Activated CD4-positive, alpha-beta T cell treated with anti-CD3 and anti-CD28 coated beads for 36 hours (primary cell): ENCODE measurements around the gene CFAP65. TPM values are rescaled to one million over a fixed set of nuclear protein-coding genes. Genes with fewer than 3 reads are reported as not detected.
A peak's percentile ranks its signal among the peaks of the same experiment; 100 is the strongest.

Source experiments
- ATAC-seq: fragments of 200-7000 bp; cut with Tn5 transposase; one replicate; pipeline ENCODE4 v1.10.0; 2021; ENCODE audit warnings: mild to moderate bottlenecking, moderate library complexity
- CTCF ChIA-PET: fragments of 350-600 bp; sonication (Branson Sonifier 250); formaldehyde crosslinking; loops from one replicate; lab custom pipeline; 2021; ENCODE audit warnings: antibody characterized with exemption; lab: Charles Lee
- POLR2A ChIA-PET: fragments of 350-600 bp; sonication (Branson Sonifier 250); formaldehyde crosslinking; loops from one replicate; lab custom pipeline; 2021; ENCODE audit warnings: antibody characterized with exemption, inconsistent platforms; lab: Charles Lee
- DNase-seq: peaks from one replicate; pipeline ENCODE4 v3.0.0-alpha.2; 2020
- H3K27ac Mint-ChIP-seq: one replicate; pipeline ENCODE4 v1.8.0; 2021; ENCODE audit warnings: mixed read lengths
- H3K27me3 Mint-ChIP-seq: one replicate; pipeline ENCODE4 v1.8.0; 2021; ENCODE audit warnings: mixed read lengths
- H3K36me3 Mint-ChIP-seq: one replicate; pipeline ENCODE4 v1.8.0; 2021; ENCODE audit warnings: low read depth, mixed read lengths
- H3K4me1 Mint-ChIP-seq: one replicate; pipeline ENCODE4 v1.8.0; 2021; ENCODE audit warnings: mixed read lengths
- H3K4me3 Mint-ChIP-seq: one replicate; pipeline ENCODE4 v1.8.0; 2021; ENCODE audit warnings: mild to moderate bottlenecking, moderate library complexity, mixed read lengths
- H3K9me3 Mint-ChIP-seq: one replicate; pipeline ENCODE4 v1.8.0; 2021; ENCODE audit warnings: low read depth, mixed read lengths
- intact Hi-C, 2 experiments: fragments of 100-400 bp; cut with DNase I in 1 of 2; cut with micrococcal nuclease in 1 of 2; formaldehyde crosslinking; loops; one replicate each; pipeline versions ENCODE4 v1.14.2 to v1.15.1; 2022 to 2024; cut with DNase I, micrococcal nuclease
- total RNA-seq, 2 experiments: library from RNA; stranded (reverse); gene quantifications; one replicate each; pipeline ENCODE4 v1.2.3, GENCODE V29; 2021

Gene CFAP65
- total RNA-seq, 2 experiments from 2014 or later = not detected

DNA sequence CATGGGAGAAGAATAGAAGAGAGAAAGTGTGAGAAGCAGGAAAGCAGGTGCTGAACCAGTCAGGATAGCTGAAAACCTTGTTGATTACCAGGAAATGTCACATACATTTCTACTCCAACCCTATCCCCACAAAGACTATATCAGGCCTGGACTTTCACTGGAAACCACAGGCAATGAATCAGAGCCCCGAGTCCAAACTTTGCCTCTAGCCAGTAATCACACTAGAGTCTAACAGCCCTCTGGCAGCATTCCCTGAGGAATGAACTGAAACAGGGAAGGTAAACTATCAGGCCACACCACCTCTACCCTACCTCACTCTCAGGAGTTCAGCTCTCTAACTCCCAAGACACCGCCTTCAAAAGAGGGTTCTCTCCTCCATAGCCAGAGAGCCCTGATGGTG, 38.1 kb upstream of the CFAP65 start:
- no peak for ATAC-seq
- Mint-ChIP-seq H3K27ac (no peak overlapping the region), H3K27me3 (no peaks in the 10 kb centered on the region), H3K4me3 (no peak overlapping the region), H3K4me1 (no peaks in the 10 kb centered on the region), H3K36me3 (peaks cover 13% of the 10 kb centered on the region), H3K9me3 (no peaks in the 10 kb centered on the region)
- intact Hi-C loops = no loop called here
- no peak for DNase-seq
- ChIA-PET CTCF (interaction anchor here (0.6 to 13.7 kb wide), 4 partner anchors 12 to 321 kb away, joined by 3 to 154 read pairs (median 6); no protein-coding TSS in a partner anchor), POLR2A (no interaction called here)

DNA sequence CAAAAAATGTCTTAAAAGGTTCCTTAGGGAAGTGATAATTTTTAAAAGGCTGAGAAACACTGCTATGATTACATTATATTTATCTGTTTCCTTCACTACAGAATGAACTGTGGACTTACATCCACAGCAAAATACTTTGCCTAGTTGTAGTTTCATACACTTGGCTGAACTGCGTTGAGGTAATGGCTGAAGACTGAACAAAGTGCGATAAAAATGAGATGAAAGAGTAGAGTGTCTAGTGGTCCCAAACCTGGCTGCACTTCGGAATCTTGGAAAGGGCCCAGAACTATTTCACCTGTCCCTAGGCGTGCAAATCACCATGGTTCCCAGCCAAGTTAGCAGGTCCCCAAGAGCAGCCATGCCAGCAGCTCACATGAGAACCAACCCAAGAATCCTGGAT, 37.6 kb upstream of the CFAP65 start:
- Mint-ChIP-seq H3K27me3 (no peaks in the 10 kb centered on the region), H3K4me1 (no peaks in the 10 kb centered on the region), H3K9me3 (no peaks in the 10 kb centered on the region), H3K4me3 (no peak overlapping the region), H3K27ac (no peak overlapping the region), H3K36me3 (peaks cover 15% of the 10 kb centered on the region)
- no peak for DNase-seq
- no peak for ATAC-seq
- ChIA-PET POLR2A (no interaction called here), CTCF (interaction anchor here (0.6 to 13.7 kb wide), 6 partner anchors 12 to 320 kb away, joined by 3 to 154 read pairs (median 4); no protein-coding TSS in a partner anchor)
- intact Hi-C loops = no loop called here

DNA sequence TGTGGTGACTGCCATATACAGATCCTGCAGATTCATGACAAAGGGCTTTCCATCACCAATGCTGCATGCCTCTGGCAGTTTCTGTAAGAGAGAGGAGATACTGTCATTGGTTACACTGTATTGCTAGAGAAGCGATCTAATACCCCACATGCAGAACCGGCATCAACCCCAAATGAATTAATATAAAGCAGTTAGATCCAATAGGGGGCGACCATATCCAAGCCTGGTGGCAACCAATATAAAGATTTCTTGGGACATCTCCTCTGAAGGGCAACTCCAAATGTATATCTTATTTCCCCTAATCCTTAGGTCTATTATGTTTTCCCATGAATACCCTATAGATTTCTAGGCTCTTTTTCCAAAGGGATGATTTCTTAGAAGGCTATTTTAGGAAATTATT, 36.8 kb upstream of the CFAP65 start:
- H3K27me3 Mint-ChIP-seq = no peaks in the 10 kb centered on the region
- H3K36me3 Mint-ChIP-seq = peaks cover 15% of the 10 kb centered on the region
- no peak overlapping the region for H3K4me3 Mint-ChIP-seq
- H3K27ac Mint-ChIP-seq = no peak overlapping the region
- no peaks in the 10 kb centered on the region for H3K4me1 Mint-ChIP-seq
- DNase-seq = no peak
- ChIA-PET POLR2A (no interaction called here), CTCF (interaction anchor here (0.7 to 13.7 kb wide), 4 partner anchors 26 to 219 kb away, joined by 3 to 154 read pairs (median 3); no protein-coding TSS in a partner anchor)
- no peaks in the 10 kb centered on the region for H3K9me3 Mint-ChIP-seq
- ATAC-seq = no peak
- intact Hi-C loops = no loop called here

DNA sequence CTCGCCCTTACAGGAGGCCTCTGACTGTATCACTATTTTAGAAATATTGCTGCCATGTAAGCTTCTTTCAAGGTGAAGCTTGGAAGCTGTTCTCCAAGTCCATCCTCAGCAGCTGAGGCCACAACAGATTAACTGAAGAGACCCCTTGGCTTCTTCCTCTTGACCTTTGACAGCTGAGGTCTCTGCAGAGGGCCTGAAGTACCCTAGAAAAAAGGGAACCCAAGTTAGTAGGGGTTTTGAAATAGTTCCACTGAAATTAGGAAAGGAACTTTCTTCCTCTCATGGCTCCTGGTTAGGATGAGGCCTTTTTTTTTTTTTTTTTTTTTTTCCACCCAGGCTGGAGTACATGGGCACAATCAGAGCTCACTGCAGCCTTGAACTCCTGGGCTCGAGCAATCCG, 34.9 kb upstream of the CFAP65 start:
- DNase-seq (no peak), ATAC-seq (no peak)
- POLR2A ChIA-PET = no interaction called here
- H3K4me3 Mint-ChIP-seq = no peak overlapping the region
- no peaks in the 10 kb centered on the region for H3K9me3 Mint-ChIP-seq
- intact Hi-C loops = no loop called here
- CTCF ChIA-PET = interaction anchor here (0.8 to 13.7 kb wide), 6 partner anchors 12 to 78 kb away, joined by 3 to 154 read pairs (median 26); partner anchors contain the start of gene IHH
- H3K4me1 Mint-ChIP-seq = no peaks in the 10 kb centered on the region
- H3K27ac Mint-ChIP-seq = no peak overlapping the region
- no peaks in the 10 kb centered on the region for H3K27me3 Mint-ChIP-seq
- H3K36me3 Mint-ChIP-seq = peaks cover 15% of the 10 kb centered on the region

DNA sequence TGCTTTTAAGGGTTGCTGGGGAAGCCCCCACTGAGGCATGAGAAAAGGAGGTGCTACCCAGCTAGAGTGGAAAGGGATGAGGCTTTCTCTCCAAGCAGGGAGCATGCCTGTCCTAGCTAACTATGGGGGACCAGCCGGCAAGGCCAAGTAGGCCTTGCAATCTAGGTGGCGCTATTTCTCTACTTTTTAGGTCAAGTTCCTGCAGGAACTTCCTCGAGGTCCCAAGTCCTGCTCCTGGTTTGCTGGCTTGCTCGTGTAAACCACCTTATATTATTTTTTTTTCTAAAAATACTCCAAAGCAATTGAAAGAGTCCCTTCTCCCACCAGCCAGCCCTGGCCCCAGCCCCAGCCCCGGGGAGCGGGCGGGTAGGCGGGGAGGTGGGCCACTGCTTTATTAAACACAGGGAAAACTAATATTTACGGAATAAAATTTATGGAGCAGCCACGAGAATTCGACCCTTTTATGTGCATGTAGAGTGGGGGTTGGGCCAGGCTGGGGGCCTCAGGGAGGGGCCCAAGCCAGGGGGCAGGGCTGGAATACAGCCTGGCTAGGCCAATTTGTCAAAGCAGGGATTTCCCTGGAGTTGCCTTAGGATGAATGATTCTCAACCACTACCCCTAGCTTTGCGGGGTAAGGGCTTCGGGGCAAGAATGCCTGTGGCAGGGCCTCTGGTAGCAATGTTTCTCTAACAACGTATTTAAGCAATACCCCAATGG, 32.3 kb upstream of the CFAP65 start:
- Mint-ChIP-seq H3K9me3 (no peaks in the 10 kb centered on the region), H3K27me3 (no peaks in the 10 kb centered on the region), H3K4me3 (no peak overlapping the region), H3K4me1 (no peaks in the 10 kb centered on the region), H3K36me3 (peaks cover 15% of the 10 kb centered on the region), H3K27ac (no peak overlapping the region)
- ChIA-PET CTCF (interaction anchor here (0.6 to 13.7 kb wide), 17 partner anchors 13 to 226 kb away, joined by 3 to 154 read pairs (median 4); partner anchors contain the start of genes CFAP65 and IHH), POLR2A (no interaction called here)
- ATAC-seq (no peak), DNase-seq (peak; percentile 41)
- intact Hi-C loops = loop anchor here (1.0 to 5.0 kb wide), 2 partner anchors 46 to 79 kb away; no protein-coding TSS in a partner anchor

DNA sequence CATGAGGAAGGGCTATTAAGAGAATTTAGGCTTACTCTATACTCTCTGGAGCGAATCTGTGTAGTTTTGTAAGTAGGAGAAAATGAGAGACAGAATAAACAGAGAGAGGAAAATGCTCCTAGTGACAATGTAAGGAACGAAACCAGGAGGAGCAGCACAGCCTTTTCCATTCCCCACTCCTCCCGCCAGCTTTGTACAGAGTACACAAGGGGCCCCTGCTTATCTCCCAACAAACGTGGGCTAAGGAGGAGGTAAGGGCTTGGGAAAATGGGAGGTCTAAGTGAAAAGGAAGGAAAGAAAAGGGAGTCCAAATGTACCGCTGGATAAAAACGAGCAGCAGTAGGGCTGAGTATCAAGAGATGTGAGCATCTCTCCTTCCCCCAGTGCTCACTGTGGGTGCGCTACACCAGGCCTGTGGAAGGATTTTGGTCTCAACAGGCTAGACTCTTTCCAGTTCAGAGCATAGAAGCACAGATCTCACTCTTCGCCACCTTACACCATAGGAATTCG, 31.5 kb upstream of the CFAP65 start:
- ATAC-seq = no peak
- H3K27ac Mint-ChIP-seq = no peak overlapping the region
- ChIA-PET POLR2A (no interaction called here), CTCF (interaction anchor here (0.6 to 13.7 kb wide), 24 partner anchors 8 to 531 kb away, joined by 3 to 154 read pairs (median 4); partner anchors contain the start of genes CFAP65 and IHH)
- H3K4me3 Mint-ChIP-seq = no peak overlapping the region
- H3K4me1 Mint-ChIP-seq = no peaks in the 10 kb centered on the region
- H3K27me3 Mint-ChIP-seq = no peaks in the 10 kb centered on the region
- no peak for DNase-seq
- intact Hi-C loops = loop anchor here (1.0 to 5.0 kb wide), 2 partner anchors 47 to 80 kb away; no protein-coding TSS in a partner anchor
- no peaks in the 10 kb centered on the region for H3K9me3 Mint-ChIP-seq
- peaks cover 15% of the 10 kb centered on the region for H3K36me3 Mint-ChIP-seq

DNA sequence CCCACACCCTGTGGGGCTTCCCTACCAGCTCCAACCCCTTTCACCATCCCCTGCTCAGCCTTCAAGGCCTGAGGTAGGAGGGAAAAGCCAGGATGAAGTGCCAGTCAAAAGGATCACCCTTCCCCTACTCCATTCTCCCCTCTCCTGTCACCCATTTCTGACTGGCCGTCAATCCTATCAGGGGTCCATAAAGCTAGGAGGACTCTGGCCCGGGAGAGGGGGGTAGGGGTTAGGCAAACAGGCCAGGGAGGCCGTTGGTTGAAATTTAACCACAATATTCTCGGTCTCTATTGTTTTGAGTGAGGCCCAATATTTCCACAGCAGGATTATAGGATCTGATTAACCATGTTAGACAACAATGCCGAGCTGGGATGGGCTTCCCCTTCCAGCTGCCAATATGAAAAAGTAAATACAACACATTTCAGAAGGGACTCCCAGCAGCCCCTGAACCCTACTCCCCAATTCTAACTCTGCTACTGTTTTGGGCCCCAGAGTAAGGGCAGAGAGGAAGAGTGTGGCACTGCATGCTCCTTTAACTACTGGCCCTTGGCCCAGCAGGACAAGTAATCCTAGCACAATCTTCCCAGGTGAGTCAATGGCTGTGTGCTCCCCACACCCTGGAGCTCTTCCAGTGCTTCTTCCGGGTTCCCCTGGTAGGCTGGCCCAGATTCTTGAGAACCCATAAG, 30.0 kb upstream of the CFAP65 start:
- Mint-ChIP-seq H3K4me1 (no peaks in the 10 kb centered on the region), H3K27me3 (no peaks in the 10 kb centered on the region), H3K9me3 (no peaks in the 10 kb centered on the region), H3K36me3 (peaks cover 10% of the 10 kb centered on the region), H3K27ac (no peak overlapping the region), H3K4me3 (no peak overlapping the region)
- no peak for DNase-seq
- ChIA-PET POLR2A (no interaction called here), CTCF (interaction anchor here (0.8 to 13.7 kb wide), 14 partner anchors 9 to 87 kb away, joined by 3 to 154 read pairs (median 4); partner anchors contain the start of genes CFAP65 and IHH)
- ATAC-seq = no peak
- intact Hi-C loops = loop anchor here in 1 of 2 experiments (5.0 kb wide), 1 partner anchor 81 kb away; no protein-coding TSS in a partner anchor

DNA sequence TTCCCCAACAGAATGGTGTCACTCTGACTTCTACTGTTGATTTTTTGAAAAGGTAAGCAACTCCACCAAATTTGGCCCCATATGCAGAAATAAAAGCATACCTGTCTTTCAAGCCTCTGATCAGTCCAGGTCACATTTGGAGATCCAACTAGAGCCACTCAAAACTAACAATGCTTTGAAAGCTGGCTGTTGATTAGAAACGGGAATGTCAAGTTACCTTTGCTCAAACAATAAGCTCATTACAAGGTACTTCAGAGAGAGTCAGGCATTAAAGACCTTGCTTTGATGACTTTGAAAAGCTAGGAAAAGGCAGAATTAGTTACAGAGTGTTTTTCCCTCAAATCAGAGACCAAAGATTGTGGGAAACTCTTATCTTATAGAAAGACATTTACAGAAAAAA, 24.2 kb upstream of the CFAP65 start:
- ChIA-PET CTCF (interaction anchor here (0.9 to 1.9 kb wide), 11 partner anchors 38 to 164 kb away, joined by 3 to 8 read pairs (median 4); no protein-coding TSS in a partner anchor), POLR2A (no interaction called here)
- H3K9me3 Mint-ChIP-seq = no peaks in the 10 kb centered on the region
- peaks cover 27% of the 10 kb centered on the region for H3K27me3 Mint-ChIP-seq
- ATAC-seq = no peak
- no peak for DNase-seq
- no peak overlapping the region for H3K4me3 Mint-ChIP-seq
- intact Hi-C loops = no loop called here
- H3K27ac Mint-ChIP-seq = no peak overlapping the region
- no peaks in the 10 kb centered on the region for H3K36me3 Mint-ChIP-seq
- no peaks in the 10 kb centered on the region for H3K4me1 Mint-ChIP-seq

DNA sequence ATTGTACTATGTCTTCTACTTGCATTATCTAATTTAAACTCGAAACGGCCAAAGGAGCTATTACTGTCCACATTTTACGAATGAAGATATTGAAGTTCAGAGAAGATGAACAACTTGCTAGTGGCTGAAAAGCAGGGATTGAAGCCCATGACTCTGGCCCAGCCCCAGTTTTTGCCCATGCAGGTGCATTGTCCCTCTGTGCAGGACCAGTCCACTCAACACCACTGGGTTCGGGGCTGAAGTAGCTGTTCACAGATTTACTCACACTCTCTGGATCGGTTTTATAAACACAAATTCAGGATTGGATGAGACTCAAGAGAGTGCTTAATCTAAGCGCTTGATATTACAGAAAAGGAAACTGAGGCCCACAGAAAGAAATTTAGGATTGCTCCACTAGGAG, 20.8 kb upstream of the CFAP65 start:
- H3K36me3 Mint-ChIP-seq = no peaks in the 10 kb centered on the region
- H3K4me3 Mint-ChIP-seq = no peak overlapping the region
- no peak for DNase-seq
- peaks cover 49% of the 10 kb centered on the region for H3K27me3 Mint-ChIP-seq
- H3K27ac Mint-ChIP-seq = no peak overlapping the region
- no peaks in the 10 kb centered on the region for H3K9me3 Mint-ChIP-seq
- H3K4me1 Mint-ChIP-seq = peaks cover 19% of the 10 kb centered on the region
- POLR2A ChIA-PET = no interaction called here
- intact Hi-C loops = no loop called here
- no peak for ATAC-seq
- CTCF ChIA-PET = interaction anchor here (1.1 to 8.9 kb wide), 5 partner anchors 12 to 93 kb away, joined by 3 to 125 read pairs (median 17); no protein-coding TSS in a partner anchor

DNA sequence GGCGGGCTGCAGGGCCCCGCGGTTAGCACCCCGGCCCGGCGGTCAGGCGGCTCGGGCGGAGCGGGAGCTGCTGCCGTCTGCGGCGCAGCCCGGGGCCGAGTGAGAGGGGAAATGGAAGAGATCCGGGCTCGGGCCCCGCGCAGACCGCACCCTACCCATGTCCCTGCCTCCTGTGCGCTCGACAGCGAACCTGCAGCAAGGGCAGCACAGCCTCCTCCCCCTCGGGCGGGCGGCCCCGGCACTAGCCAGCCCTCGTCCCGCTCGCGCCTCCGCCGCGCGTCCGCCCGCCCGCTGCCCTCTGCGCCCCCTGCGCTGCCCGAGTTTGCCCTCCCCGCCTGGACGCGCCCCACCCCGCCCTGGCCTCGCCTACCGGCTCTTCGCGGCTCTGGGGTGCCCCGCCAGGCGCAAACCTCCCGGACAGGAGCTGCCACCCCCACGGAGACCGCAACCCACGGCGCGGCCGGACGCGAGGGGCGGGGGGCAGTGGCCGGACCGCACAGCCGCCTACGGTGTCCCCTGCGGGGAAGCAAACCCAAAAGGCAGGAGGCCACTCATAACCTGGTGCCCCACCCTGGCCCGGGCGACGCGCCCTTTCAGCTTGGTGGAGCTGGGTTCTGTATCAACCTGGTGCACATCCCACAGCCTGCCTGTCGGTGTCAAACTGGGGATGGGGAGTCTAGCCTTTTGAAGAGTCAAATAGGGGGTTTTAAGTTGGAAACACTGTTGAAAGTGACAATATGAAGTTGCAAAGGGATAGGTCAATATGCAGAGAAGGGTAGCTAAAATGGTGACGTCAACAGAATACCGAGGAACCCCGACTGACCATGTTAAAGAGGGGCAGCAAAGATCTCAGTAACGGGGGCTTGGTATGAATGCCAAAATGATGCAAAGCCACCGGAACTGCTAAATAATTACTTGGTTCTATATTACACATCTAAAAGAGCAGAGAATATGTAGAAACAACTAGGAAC, 19.8 kb upstream of the CFAP65 start, which contains the start of gene IHH:
IHH (minus strand) TSS at position 101 of the 971 bp plus-strand sequence. CDS start 454 bp downstream, outside the sequence.
- ATAC-seq (no peak), DNase-seq (peak; percentile 31)
- H3K9me3 Mint-ChIP-seq = no peaks in the 10 kb centered on the region
- peaks cover 19% of the 10 kb centered on the region for H3K4me1 Mint-ChIP-seq
- POLR2A ChIA-PET = no interaction called here
- H3K27ac Mint-ChIP-seq = no peak within 1 kb of the TSS
- CTCF ChIA-PET = interaction anchor here (0.7 to 8.9 kb wide), 7 partner anchors 13 to 351 kb away, joined by 3 to 125 read pairs (median 3); partner anchors contain the start of gene TTLL4
- peak within 1 kb of the TSS; percentile 15 for H3K4me3 Mint-ChIP-seq
- no peaks in the 10 kb centered on the region for H3K36me3 Mint-ChIP-seq
- H3K27me3 Mint-ChIP-seq = peaks cover 57% of the 10 kb centered on the region
- intact Hi-C loops = no loop called here
